SK-N-SH (cell line): ENCODE data around the gene SLC6A2. TPM values are rescaled to one million over a fixed set of nuclear protein-coding genes. Genes with fewer than 3 reads are reported as not detected.

Experiments
- CTCF ChIA-PET: fragments of 300-600, 350-600 bp; formaldehyde crosslinking; extraction: SDS; loops from one replicate; lab custom pipeline; 2021; lab: Yijun Ruan, JAX
- POLR2A ChIA-PET: fragments of 350-600 bp; sonication (Branson Sonifier 250); formaldehyde crosslinking; extraction: SDS; loops from one replicate; lab custom pipeline; 2020; ENCODE audit warnings: antibody characterized with exemption, inconsistent platforms; lab: Yijun Ruan, JAX
- DNase-seq: peaks from one replicate; pipeline ENCODE4 v3.0.0; 2012
- H2AFZ ChIP-seq: fragments of 200-600 bp; sonication (generic); 2 replicates; pipeline ENCODE4 v1.8.1; 2016; ENCODE audit warnings: antibody characterized with exemption, mild to moderate bottlenecking, low read depth
- H3F3A ChIP-seq: fragments of 200-600 bp; sonication (generic); replicated peaks from 2 replicates; pipeline ENCODE3; 2016; ENCODE audit warnings: antibody characterized with exemption, mild to moderate bottlenecking; ENCODE audit not compliant: insufficient read depth
- H3K27ac ChIP-seq, 2 experiments: fragments of 200-500 bp in 1 of 2; fragments of 200-600 bp in 1 of 2; sonication (Bioruptor generic) in 1 of 2; sonication (generic), shearing (Covaris generic) in 1 of 2; 2 replicates each; pipeline versions ENCODE4 v1.5.1 to v1.6.1; 2014 to 2016; ENCODE audit warnings: low read depth in 2 of 2, inconsistent platforms in 1 of 2, low read length in 1 of 2, mild to moderate bottlenecking in 1 of 2, mixed read lengths in 1 of 2
- H3K27me3 ChIP-seq: fragments of 200-600 bp; sonication (generic), shearing (Covaris generic); 2 replicates; pipeline ENCODE4 v1.6.1; 2016; ENCODE audit warnings: mixed run types; ENCODE audit not compliant: insufficient read depth
- H3K36me3 ChIP-seq, 2 experiments: fragments of 200-500 bp in 1 of 2; fragments of 200-600 bp in 1 of 2; sonication (Bioruptor generic) in 1 of 2; sonication (generic) in 1 of 2; replicated peaks in 1 of 2; 2 replicates each; pipeline versions ENCODE3 to v1.5.1; 2014 to 2016; ENCODE audit warnings: low read length in 1 of 2, mild to moderate bottlenecking in 1 of 2; ENCODE audit not compliant: insufficient read depth in 2 of 2, control insufficient read depth in 1 of 2
- H3K4me1 ChIP-seq, 2 experiments: fragments of 200-500 bp in 1 of 2; fragments of 200-600 bp in 1 of 2; sonication (Bioruptor generic) in 1 of 2; sonication (generic), shearing (Covaris generic) in 1 of 2; 2 replicates each; pipeline versions ENCODE4 v1.5.1 to v1.6.1; 2014 to 2016; ENCODE audit warnings: low read depth in 1 of 2, low read length in 1 of 2, mixed run types in 1 of 2; ENCODE audit not compliant: insufficient read depth in 2 of 2, control insufficient read depth in 1 of 2
- H3K4me2 ChIP-seq: fragments of 200-600 bp; sonication (generic), shearing (Covaris generic); 2 replicates; pipeline ENCODE4 v1.6.1; 2017; ENCODE audit warnings: mixed run types
- H3K4me3 ChIP-seq, 2 experiments: fragments of 200-500 bp in 1 of 2; fragments of 200-600 bp in 1 of 2; sonication (Bioruptor generic) in 1 of 2; sonication (generic), shearing (Covaris generic) in 1 of 2; 2 replicates each; pipeline versions ENCODE4 v1.5.1 to v1.8.1; 2014 to 2016; ENCODE audit warnings: low read depth in 2 of 2, inconsistent platforms in 1 of 2, low read length in 1 of 2, mild to moderate bottlenecking in 1 of 2, mixed read lengths in 1 of 2, moderate library complexity in 1 of 2
- H3K79me2 ChIP-seq: fragments of 200-600 bp; sonication (generic); 2 replicates; pipeline ENCODE4 v1.8.1; 2017; ENCODE audit warnings: mild to moderate bottlenecking; ENCODE audit not compliant: insufficient read depth
- H3K9ac ChIP-seq: fragments of 200-600 bp; sonication (generic); 2 replicates; pipeline ENCODE4 v1.6.1; 2017; ENCODE audit warnings: mixed run types
- H3K9me2 ChIP-seq: fragments of 200-600 bp; sonication (generic); 2 replicates; pipeline ENCODE4 v1.6.1; 2017; ENCODE audit warnings: mixed run types
- H3K9me3 ChIP-seq: fragments of 200-600 bp; sonication (generic); 2 replicates; pipeline ENCODE4 v1.6.1; 2017; ENCODE audit warnings: mixed run types, mild to moderate bottlenecking, moderate library complexity
- H4K20me1 ChIP-seq: fragments of 200-600 bp; sonication (generic); 2 replicates; pipeline ENCODE4 v1.6.1; 2017; ENCODE audit warnings: mild to moderate bottlenecking, mixed run types; ENCODE audit not compliant: insufficient read depth
- ELF1 ChIP-seq: IDR thresholded peaks from 2 replicates; pipeline ENCODE4 v1.4.0; 2012
- EP300 ChIP-seq, 2 experiments: IDR thresholded peaks; 2 replicates each; pipeline versions ENCODE4 v1.4.0 to v1.6.1; 2012; ENCODE audit warnings: borderline replicate concordance in 1 of 2, low read depth in 1 of 2, low read length in 1 of 2
- EZH2phosphoT487 ChIP-seq: fragments of 200-600 bp; sonication (generic); IDR thresholded peaks from 2 replicates; pipeline ENCODE4 v1.6.1; 2017; ENCODE audit warnings: low read depth, mixed run types, mild to moderate bottlenecking, antibody characterized with exemption, moderate library complexity, borderline replicate concordance
- FOSL2 ChIP-seq: IDR thresholded peaks from 2 replicates; pipeline ENCODE4 v1.4.0; 2012; ENCODE audit warnings: low read depth, mild to moderate bottlenecking, moderate library complexity, borderline replicate concordance
- GATA2 ChIP-seq: sonication (generic); formaldehyde crosslinking; IDR thresholded peaks from 2 replicates; pipeline ENCODE4 v1.5.0; 2020; ENCODE audit warnings: mild to moderate bottlenecking, missing genetic modification reagents
- MXI1 ChIP-seq: IDR thresholded peaks from 2 replicates; pipeline ENCODE4 v1.6.1; 2012; ENCODE audit warnings: mild to moderate bottlenecking, low read depth, low read length, improper control_type of control experiment
- NFIC ChIP-seq: IDR thresholded peaks from 2 replicates; pipeline ENCODE4 v1.4.0; 2012; ENCODE audit warnings: borderline replicate concordance
- POLR2AphosphoS5 ChIP-seq: IDR thresholded peaks from 2 replicates; pipeline ENCODE4 v1.6.1; 2012; ENCODE audit warnings: low read depth, low read length
- RCOR1 ChIP-seq: fragments of 150-350 bp; IDR thresholded peaks from 2 replicates; pipeline ENCODE4 v1.6.1; 2017; ENCODE audit warnings: antibody characterized with exemption, low read length
- RFX5 ChIP-seq: IDR thresholded peaks from 2 replicates; pipeline ENCODE4 v1.6.1; 2012; ENCODE audit warnings: mild to moderate bottlenecking, improper control_type of control experiment, low read length
- RXRA ChIP-seq: IDR thresholded peaks from 2 replicates; pipeline ENCODE4 v1.4.0; 2012; ENCODE audit warnings: low read depth, mild to moderate bottlenecking, borderline replicate concordance
- SIN3A ChIP-seq: IDR thresholded peaks from 2 replicates; pipeline ENCODE4 v1.6.1; 2012; ENCODE audit warnings: low read depth, mild to moderate bottlenecking, low read length, moderate library complexity, borderline replicate concordance
- SMC3 ChIP-seq: IDR thresholded peaks from 2 replicates; pipeline ENCODE4 v1.6.1; 2012; ENCODE audit warnings: low read depth, low read length, improper control_type of control experiment
- TAF1 ChIP-seq: IDR thresholded peaks from 2 replicates; pipeline ENCODE4 v1.6.1; 2012; ENCODE audit warnings: low read depth, mild to moderate bottlenecking, low read length, moderate library complexity, borderline replicate concordance
- USF2 ChIP-seq: fragments of 150-350 bp; IDR thresholded peaks from 2 replicates; pipeline ENCODE4 v1.6.1; 2017; ENCODE audit warnings: antibody characterized with exemption, low read length, low read depth, borderline replicate concordance
- YY1 ChIP-seq: IDR thresholded peaks from 2 replicates; pipeline ENCODE4 v1.4.0; 2012; ENCODE audit warnings: low read depth, mild to moderate bottlenecking
- ZBTB33 ChIP-seq: IDR thresholded peaks from 2 replicates; pipeline ENCODE4 v1.4.0; 2012; ENCODE audit warnings: low read depth, borderline replicate concordance
- WGBS: methylation state at CpG from one replicate; pipeline ENCODE4 v1.1.6; 2017; ENCODE audit warnings: low lambda C conversion rate; 5-methylcytosine and 5-hydroxymethylcytosine counted together
- polyA plus RNA-seq, 3 experiments: library from polyadenylated mRNA; depleted of rRNA; stranded (reverse); fragments of >200 nt; gene quantifications; 2 replicates each; pipeline ENCODE4 v1.2.3, GENCODE V29; 2012

The SLC6A2 gene
- polyA plus RNA-seq, 1 of the 3 experiments (the other 2 are of a cell fraction) = 3.3 TPM

- peak overlapping the region in 1 of 2 experiments; percentile 11; a peak in 1 of 4 replicates for H3K27ac ChIP-seq
- POLR2A ChIA-PET = no interaction called here
- TF ChIP-seq ZBTB33 (no peak), SIN3A (no peak), NFIC (no peak), GATA2 (CRISPR knock-in tag) (no peak), RFX5 (no peak), EP300 (IDR thresholded peaks at IDR 0.05; ENCODE audit: borderline replicate concordance in 1 of 2, low read depth in 1 of 2, low read length in 1 of 2) (no peak), TAF1 (no peak), RXRA (no peak), EZH2phosphoT487 (no peak), RCOR1 (no peak), FOSL2 (no peak), YY1 (no peak), MXI1 (no peak), POLR2AphosphoS5 (no peak), USF2 (no peak), ELF1 (no peak), SMC3 (no peak)
- no peak overlapping the region for H3K4me3 ChIP-seq
- no peaks in the 10 kb centered on the region for H3K79me2 ChIP-seq
- peaks cover 0 to 21% of the 10 kb centered on the region in 2 experiments for H3K36me3 ChIP-seq
- no peaks in the 10 kb centered on the region for H3K9me3 ChIP-seq
- no peaks in the 10 kb centered on the region for H4K20me1 ChIP-seq
- H3K9me2 ChIP-seq = no peaks in the 10 kb centered on the region
- no peaks in the 10 kb centered on the region for H3F3A ChIP-seq
- 7% methylated on average over 1 of the region's 1 CpG for WGBS
- no peak overlapping the region for H2AFZ ChIP-seq
- no peak overlapping the region for H3K4me2 ChIP-seq
- no peak overlapping the region for H3K9ac ChIP-seq
- H3K27me3 ChIP-seq = no peaks in the 10 kb centered on the region
- CTCF ChIA-PET = interaction anchor here (0.8 to 5.0 kb wide), 3 partner anchors 12 to 226 kb away, joined by 3 to 29 read pairs (median 5); no protein-coding TSS in a partner anchor
- H3K4me1 ChIP-seq = peaks cover 0 to 9% of the 10 kb centered on the region in 2 experiments; a peak in 1 of 4 replicates
- DNase-seq = no peak
Measured at GRCh38 chr16:55690841-55691240, 35.1 kb downstream of the SLC6A2 start.
